Caco-2 (cell line): Measurements from ENCODE around the gene ABCA9. TPM values are rescaled to one million over a fixed set of nuclear protein-coding genes. Genes with fewer than 3 reads are reported as not detected.

Source experiments
- BruUV-seq: library from RNA; stranded (reverse); fragments of 400-500 nt; replicated peaks from 2 replicates; lab custom pipeline; 2021; lab: Mats Ljungman, UMichigan
- CTCF ChIA-PET: fragments of 300-600 bp; sonication (Branson Sonifier 250); formaldehyde crosslinking; loops from one replicate; lab custom pipeline; 2022; ENCODE audit warnings: antibody characterized with exemption; lab: Charles Lee
- POLR2A ChIA-PET: fragments of 300-600 bp; sonication (Branson Sonifier 250); formaldehyde crosslinking; loops from one replicate; lab custom pipeline; 2022; ENCODE audit warnings: antibody characterized with exemption; lab: Charles Lee
- DNase-seq, 2 experiments: peaks; one replicate each; pipeline versions ENCODE4 v3.0.0 to v3.0.0-alpha.2; 2020 to 2022
- H3K27me3 ChIP-seq: replicated peaks from 2 replicates; pipeline ENCODE4 v1.6.0; 2011; ENCODE audit warnings: low read length; ENCODE audit not compliant: control insufficient read depth, insufficient read depth
- H3K36me3 ChIP-seq: 2 replicates; pipeline ENCODE4 v1.5.1; 2011; ENCODE audit warnings: low read length; ENCODE audit not compliant: control insufficient read depth, insufficient read depth
- H3K4me1 ChIP-seq: fragments of 250-450 bp; sonication (Bioruptor Pico); 2 replicates; pipeline ENCODE4 v1.5.1; 2020; ENCODE audit warnings: mild to moderate bottlenecking
- H3K4me3 ChIP-seq: 2 replicates; pipeline ENCODE4 v1.5.1; 2011; ENCODE audit warnings: low read depth, mild to moderate bottlenecking, control low read depth, low read length
- H3K9me3 ChIP-seq: fragments of 250-450 bp; sonication (Bioruptor Pico); 2 replicates; pipeline ENCODE4 v1.5.1; 2020; ENCODE audit warnings: mild to moderate bottlenecking, moderate library complexity
- H3K27ac Mint-ChIP-seq: one replicate; pipeline ENCODE4 v1.8.0; 2022; ENCODE audit warnings: mixed read lengths; ENCODE audit not compliant: unreplicated experiment
- H3K27me3 Mint-ChIP-seq: one replicate; pipeline ENCODE4 v1.8.0; 2022; ENCODE audit warnings: mixed read lengths; ENCODE audit not compliant: insufficient read depth, unreplicated experiment
- H3K36me3 Mint-ChIP-seq: one replicate; pipeline ENCODE4 v1.8.0; 2022; ENCODE audit warnings: mild to moderate bottlenecking, mixed read lengths; ENCODE audit not compliant: insufficient read depth, unreplicated experiment
- H3K4me1 Mint-ChIP-seq: one replicate; pipeline ENCODE4 v1.8.0; 2022; ENCODE audit warnings: low read depth, mixed read lengths; ENCODE audit not compliant: unreplicated experiment
- H3K4me3 Mint-ChIP-seq: one replicate; pipeline ENCODE4 v1.8.0; 2022; ENCODE audit warnings: mild to moderate bottlenecking, moderate library complexity, mixed read lengths; ENCODE audit not compliant: unreplicated experiment
- H3K9me3 Mint-ChIP-seq: one replicate; pipeline ENCODE4 v1.8.0; 2022; ENCODE audit warnings: mixed read lengths; ENCODE audit not compliant: unreplicated experiment
- CTCF ChIP-seq, 2 experiments: fragments of 200-600 bp in 1 of 2; IDR thresholded peaks; 1 replicate in 1 of 2; 2 replicates in 1 of 2; pipeline versions ENCODE4 v1.5.1 to v1.8.0; 2011 to 2022; ENCODE audit warnings: antibody characterized with exemption in 1 of 2, control low read depth in 1 of 2, inconsistent platforms in 1 of 2, low read depth in 1 of 2, low read length in 1 of 2, mild to moderate bottlenecking in 1 of 2, moderate library complexity in 1 of 2; ENCODE audit not compliant: insufficient read depth in 1 of 2, severe bottlenecking in 1 of 2, unreplicated experiment in 1 of 2
- intact Hi-C: fragments of 100-400 bp; cut with micrococcal nuclease; formaldehyde crosslinking; loops from one replicate; pipeline ENCODE4 v1.10.0; 2022; ENCODE audit not compliant: unreplicated experiment
- total RNA-seq: library from RNA; stranded (reverse); gene quantifications from 2 replicates; pipeline ENCODE4 v1.2.3, GENCODE V29; 2022

The ABCA9 gene
- total RNA-seq, 1 experiment from 2014 or later: 0.27 TPM

- no peaks in the 10 kb centered on the region for H3K36me3 Mint-ChIP-seq
- intact Hi-C loops: no loop called here
- POLR2A ChIA-PET: no interaction called here
- no peak for TF ChIP-seq CTCF (IDR thresholded peaks at IDR 0.05; ENCODE audit: insufficient read depth in 1 of 2, low read depth in 1 of 2, low read length in 1 of 2, severe bottlenecking in 1 of 2, unreplicated experiment in 1 of 2)
- H3K27me3 Mint-ChIP-seq: no peaks in the 10 kb centered on the region
- no peaks in the 10 kb centered on the region; the same call in 1 of the 2 replicates for H3K9me3 ChIP-seq
- H3K27me3 ChIP-seq: no peaks in the 10 kb centered on the region
- no peak overlapping the region for H3K27ac Mint-ChIP-seq
- no peak overlapping the region for H3K4me3 Mint-ChIP-seq
- peaks cover 9% of the 10 kb centered on the region for H3K4me1 Mint-ChIP-seq
- CTCF ChIA-PET: interaction anchor here (0.5 kb wide), 1 partner anchor 140 kb away, joined by 3 read pairs; no protein-coding TSS in a partner anchor
- no peaks in the 10 kb centered on the region for H3K36me3 ChIP-seq
- peaks cover 9% of the 10 kb centered on the region for H3K4me1 ChIP-seq
- no peak overlapping the region for H3K4me3 ChIP-seq
- no TSS peak for BruUV-seq
- peaks cover 36% of the 10 kb centered on the region for H3K9me3 Mint-ChIP-seq
- DNase-seq: no peak
These were observed 3.4 kb downstream of the ABCA9 start for GRCh38 chr17:69057280-69057679.

GRCh38 chr17:69056179-69056823, 4.4 kb downstream of the ABCA9 start:
- H3K4me1 ChIP-seq: peaks cover 9% of the 10 kb centered on the region
- intact Hi-C loops: no loop called here
- no peaks in the 10 kb centered on the region; the same call in 1 of the 2 replicates for H3K9me3 ChIP-seq
- H3K36me3 Mint-ChIP-seq: no peaks in the 10 kb centered on the region
- no peaks in the 10 kb centered on the region for H3K36me3 ChIP-seq
- BruUV-seq: no TSS peak
- no peak overlapping the region for H3K27ac Mint-ChIP-seq
- H3K27me3 Mint-ChIP-seq: no peaks in the 10 kb centered on the region
- no peak overlapping the region for H3K4me3 Mint-ChIP-seq
- TF ChIP-seq CTCF (IDR thresholded peaks at IDR 0.05; ENCODE audit: insufficient read depth in 1 of 2, low read depth in 1 of 2, low read length in 1 of 2, severe bottlenecking in 1 of 2, unreplicated experiment in 1 of 2): no peak
- H3K27me3 ChIP-seq: no peaks in the 10 kb centered on the region
- CTCF ChIA-PET: no interaction called here
- DNase-seq: no peak
- H3K4me1 Mint-ChIP-seq: peaks cover 9% of the 10 kb centered on the region
- peaks cover 46% of the 10 kb centered on the region for H3K9me3 Mint-ChIP-seq
- POLR2A ChIA-PET: no interaction called here
- no peak overlapping the region for H3K4me3 ChIP-seq

GRCh38 chr17:69055334-69055733, 5.4 kb downstream of the ABCA9 start:
- intact Hi-C loops: no loop called here
- H3K4me1 Mint-ChIP-seq: peaks cover 9% of the 10 kb centered on the region
- no peaks in the 10 kb centered on the region for H3K27me3 Mint-ChIP-seq
- Histone ChIP-seq H3K4me1 (peaks cover 9% of the 10 kb centered on the region), H3K36me3 (no peaks in the 10 kb centered on the region), H3K27me3 (no peaks in the 10 kb centered on the region), H3K4me3 (no peak overlapping the region), H3K9me3 (no peaks in the 10 kb centered on the region; the same call in 1 of the 2 replicates)
- no peak for DNase-seq
- CTCF ChIA-PET: no interaction called here
- no peaks in the 10 kb centered on the region for H3K36me3 Mint-ChIP-seq
- H3K9me3 Mint-ChIP-seq: peaks cover 52% of the 10 kb centered on the region
- H3K4me3 Mint-ChIP-seq: no peak overlapping the region
- H3K27ac Mint-ChIP-seq: no peak overlapping the region
- TF ChIP-seq CTCF (IDR thresholded peaks at IDR 0.05; ENCODE audit: insufficient read depth in 1 of 2, low read depth in 1 of 2, low read length in 1 of 2, severe bottlenecking in 1 of 2, unreplicated experiment in 1 of 2): no peak
- POLR2A ChIA-PET: no interaction called here
- BruUV-seq: no TSS peak
